GM18498 (cell line): ENCODE measurements around the gene TMEM184C.
A peak's percentile ranks its signal among the peaks of the same experiment; 100 is the strongest.

Source experiments
- ATAC-seq: cut with Tn5 transposase; IDR thresholded peaks from one replicate; pipeline ENCODE4 v1.9.1; 2021; ENCODE audit warnings: mild to moderate bottlenecking, moderate library complexity; ENCODE audit not compliant: unreplicated experiment

Gene TMEM184C

GRCh38 chr4:147599206-147599605 lies 18.0 kb upstream of the TMEM184C start:
- ATAC-seq: no peak

- no peak for ATAC-seq
Observed at GRCh38 chr4:147599769-147600168, 17.4 kb upstream of the TMEM184C start.

- ATAC-seq: no peak
Observed at GRCh38 chr4:147605499-147605898, 11.7 kb upstream of the TMEM184C start.

GRCh38 chr4:147607471-147607870 lies 9.7 kb upstream of the TMEM184C start:
- ATAC-seq: no peak

GRCh38 chr4:147610686-147611085 lies 6.5 kb upstream of the TMEM184C start:
- no peak for ATAC-seq

- ATAC-seq: peak; percentile 17
Observed at GRCh38 chr4:147616849-147617172, 386 bp upstream of the TMEM184C start.

- peak; percentile 15 for ATAC-seq
Observed at GRCh38 chr4:147617841-147618691, 869 bp downstream of the TMEM184C start.

GRCh38 chr4:147620315-147620714 lies 3.1 kb downstream of the TMEM184C start:
- no peak for ATAC-seq

GRCh38 chr4:147625733-147626132 lies 8.5 kb downstream of the TMEM184C start:
- ATAC-seq: no peak

- ATAC-seq: no peak
Observed at GRCh38 chr4:147626903-147627302, 9.7 kb downstream of the TMEM184C start.

- no peak for ATAC-seq
Observed at GRCh38 chr4:147628415-147628814, 11.2 kb downstream of the TMEM184C start.

GRCh38 chr4:147629783-147630730 lies 12.9 kb downstream of the TMEM184C start:
- no peak for ATAC-seq

GRCh38 chr4:147633113-147633512 lies 15.9 kb downstream of the TMEM184C start:
- no peak for ATAC-seq

- ATAC-seq: no peak
Observed at GRCh38 chr4:147633643-147634042, 16.4 kb downstream of the TMEM184C start.

- no peak for ATAC-seq
Observed at GRCh38 chr4:147635348-147635747, 18.2 kb downstream of the TMEM184C start.

- ATAC-seq: no peak
Observed at GRCh38 chr4:147638365-147638764, 21.2 kb downstream of the TMEM184C start.

- ATAC-seq: peak; percentile 54
Observed at GRCh38 chr4:147638942-147639341, 21.7 kb downstream of the TMEM184C start.

GRCh38 chr4:147639388-147639787 lies 22.2 kb downstream of the TMEM184C start:
- no peak for ATAC-seq

GRCh38 chr4:147640331-147640730 lies 23.1 kb downstream of the TMEM184C start:
- no peak for ATAC-seq

GRCh38 chr4:147643616-147644015 lies 26.4 kb downstream of the TMEM184C start:
- no peak for ATAC-seq

- no peak for ATAC-seq
Observed at GRCh38 chr4:147644471-147644870, 27.3 kb downstream of the TMEM184C start.

GRCh38 chr4:147645099-147645498 lies 27.9 kb downstream of the TMEM184C start:
- ATAC-seq: no peak
